ENCODE results near the gene COL12A1. TPM values are rescaled to one million over a fixed set of nuclear protein-coding genes. Genes with fewer than 3 reads are reported as not detected.

The COL12A1 gene
- total RNA-seq, 1 experiment from 2014 or later, result 0.96 TPM

GRCh38 chr6:75204959-75205775 lies 686 bp downstream of the COL12A1 start:
- Histone ChIP-seq H3K23ac (ENCODE audit: insufficient read length, low read depth, low read length) (no peak overlapping the region), H3K18ac (ENCODE audit: insufficient read length, low read depth, low read length) (no peak overlapping the region), H3K4me2 (ENCODE audit: insufficient read depth, insufficient read length, low read length) (peak overlapping the region; percentile 97), H3K4ac (ENCODE audit: low read depth, low read length) (no peak overlapping the region), H2BK15ac (ENCODE audit: low read depth, low read length) (no peak overlapping the region), H4K91ac (ENCODE audit: insufficient read length, low read depth, low read length) (no peak overlapping the region), H3K27ac (ENCODE audit: insufficient read length, low read depth, low read length) (no peak overlapping the region), H3K4me1 (ENCODE audit: insufficient read depth, low read length) (no peaks in the 10 kb centered on the region), H3T11ph (ENCODE audit: low read length) (no peak overlapping the region), H2BK12ac (ENCODE audit: insufficient read length, low read depth, low read length) (no peak overlapping the region), H2BK120ac (ENCODE audit: low read depth, low read length, poor library complexity, severe bottlenecking) (no peak overlapping the region), H4K20me1 (ENCODE audit: control insufficient read depth, insufficient read depth, insufficient read length) (no peaks in the 10 kb centered on the region), H3K23me2 (ENCODE audit: insufficient read length, low read depth, low read length, poor library complexity, severe bottlenecking) (peaks cover 47% of the 10 kb centered on the region), H2BK20ac (ENCODE audit: low read depth, low read length, poor library complexity, severe bottlenecking) (no peak overlapping the region), H3K14ac (ENCODE audit: insufficient read depth, low read length) (no peak overlapping the region), H3K9me3 (ENCODE audit: control insufficient read depth, low read depth, low read length) (no peaks in the 10 kb centered on the region), H2BK5ac (ENCODE audit: insufficient read length, low read length) (no peak overlapping the region), H3K27me3 (ENCODE audit: insufficient read depth, low read length) (peaks cover 58% of the 10 kb centered on the region), H3K56ac (ENCODE audit: insufficient read length, low read depth, low read length) (no peak overlapping the region), H3K79me1 (ENCODE audit: insufficient read depth, low read depth, low read length, poor library complexity, severe bottlenecking) (no peaks in the 10 kb centered on the region), H4K8ac (replicated peaks; ENCODE audit: insufficient read length, low read depth, low read length) (no peak overlapping the region), H2AFZ (ENCODE audit: low read length) (peak overlapping the region; percentile 32), H2AK5ac (ENCODE audit: insufficient read length, low read length) (no peak overlapping the region), H3K9ac (ENCODE audit: extremely low read depth, insufficient read length, low read length) (no peak overlapping the region), H4K5ac (ENCODE audit: insufficient read length, low read depth, low read length) (no peak overlapping the region), H3K79me2 (ENCODE audit: insufficient read depth, low read length) (no peaks in the 10 kb centered on the region)
- no CpG with 5 or more reads among the region's 47 CpGs for WGBS (ENCODE audit: extremely low coverage, insufficient read length, low lambda C conversion rate)
- Mint-ChIP-seq H3K27me3 (ENCODE audit: low read depth) (peaks cover 96% of the 10 kb centered on the region), H3K4me1 (peaks cover 55 to 62% of the 10 kb centered on the region in 2 experiments), H3K36me3 (ENCODE audit: insufficient read depth in 1 of 3, low read depth in 3 of 3) (no peaks in the 10 kb centered on the region; a peak in 1 of 7 replicates), H3K4me3 (peak overlapping the region; percentile 77 to 92), H3K9me3 (no peaks in the 10 kb centered on the region; a peak in 2 of 5 replicates), H3K27ac (peak overlapping the region in 1 of 3 experiments; percentile 33; a peak in 1 of 7 replicates)
- peak; percentile 41 for DNase-seq
- TF ChIP-seq CTCF (conservative IDR thresholded peaks at IDR 0.05), result no peak

Measured in H9 (cell line).